Fibroblast of lung (primary cell): Measurements from ENCODE around the gene GPC6.

Source experiments
- CTCF ChIP-seq, 2 donors: IDR thresholded peaks in 1 of 2; conservative IDR thresholded peaks in 1 of 2; 1 replicate in 1 of 2; 2 replicates in 1 of 2; pipeline ENCODE4 v1.5.1; 2011 to 2012; ENCODE audit warnings: low read length in 2 of 2, control low read depth in 1 of 2, inconsistent platforms in 1 of 2, low read depth in 1 of 2, mild to moderate bottlenecking in 1 of 2
- EZH2 ChIP-seq: IDR thresholded peaks from 2 replicates; pipeline ENCODE4 v1.5.1; 2012; ENCODE audit warnings: low read length, control low read depth, mild to moderate bottlenecking; ENCODE audit errors: missing control alignments

- TF ChIP-seq CTCF (conservative IDR thresholded peaks at IDR 0.05 in 1 of 2, IDR thresholded peaks at IDR 0.05 in 1 of 2; ENCODE audit: low read depth in 1 of 2, low read length in 2 of 2) (no peak), EZH2 (no peak)
Measured at GRCh38 chr13:94243551-94243950, 1016.9 kb downstream of the GPC6 start.
